HL-60 (cell line): ENCODE results near the gene SEPTIN12.

Experiments used
- DNase-seq, 2 experiments: peaks; one replicate each; pipeline ENCODE4 v3.0.0-alpha.2; 2010 to 2020; ENCODE audit warnings: low read depth in 1 of 2, low spot score in 1 of 2
- H3K27ac ChIP-seq: fragments of 250-450 bp; sonication (Bioruptor Pico); replicated peaks from 2 replicates; pipeline ENCODE4 v1.5.1; 2020; ENCODE audit warnings: mild to moderate bottlenecking, moderate library complexity
- H3K27me3 ChIP-seq: fragments of 250-450 bp; sonication (Bioruptor Pico); 2 replicates; pipeline ENCODE4 v1.5.1; 2021; ENCODE audit warnings: mild to moderate bottlenecking, moderate library complexity; ENCODE audit not compliant: insufficient read depth, poor library complexity, severe bottlenecking
- H3K4me3 ChIP-seq: replicated peaks from 2 replicates; pipeline ENCODE4 v1.5.1; 2011; ENCODE audit warnings: mild to moderate bottlenecking, control low read depth, low read length; ENCODE audit not compliant: insufficient read depth
- CTCF ChIP-seq: IDR thresholded peaks from one replicate; pipeline ENCODE4 v1.5.1; 2011; ENCODE audit warnings: low read length, control low read depth, inconsistent platforms; ENCODE audit not compliant: insufficient read depth
- GABPA ChIP-seq: IDR thresholded peaks from 2 replicates; pipeline ENCODE4 v1.6.1; 2012; ENCODE audit warnings: low read depth
- POLR2AphosphoS5 ChIP-seq: IDR thresholded peaks from 2 replicates; pipeline ENCODE4 v1.6.1; 2012; ENCODE audit warnings: low read depth
- REST ChIP-seq: IDR thresholded peaks from 2 replicates; pipeline ENCODE4 v1.6.1; 2012; ENCODE audit warnings: low read depth; ENCODE audit not compliant: insufficient replicate concordance
- SPI1 ChIP-seq: IDR thresholded peaks from 2 replicates; pipeline ENCODE4 v1.6.1; 2012; ENCODE audit warnings: low read depth, mild to moderate bottlenecking, borderline replicate concordance

SEPTIN12 gene

GRCh38 chr16:4798456-4798855 is 10.3 kb upstream of the SEPTIN12 start:
- no peaks in the 10 kb centered on the region for H3K27me3 ChIP-seq
- no peak for DNase-seq
- no peak overlapping the region for H3K27ac ChIP-seq
- no peak overlapping the region for H3K4me3 ChIP-seq
- no peak for TF ChIP-seq CTCF
- TF ChIP-seq SPI1, result no peak
- no peak for TF ChIP-seq POLR2AphosphoS5
- TF ChIP-seq REST, result no peak
- TF ChIP-seq GABPA, result no peak

- H3K27ac ChIP-seq, result no peak overlapping the region
- H3K4me3 ChIP-seq, result no peak overlapping the region
- TF ChIP-seq CTCF (no peak), POLR2AphosphoS5 (no peak), REST (no peak), SPI1 (no peak), GABPA (no peak)
- no peak for DNase-seq
- H3K27me3 ChIP-seq, result no peaks in the 10 kb centered on the region
Observed at GRCh38 chr16:4797805-4798252, 9.7 kb upstream of the SEPTIN12 start.

GRCh38 chr16:4796982-4797804 is 9.0 kb upstream of the SEPTIN12 start:
- H3K27ac ChIP-seq, result no peak overlapping the region
- no peak overlapping the region for H3K4me3 ChIP-seq
- TF ChIP-seq REST (no peak), GABPA (no peak), POLR2AphosphoS5 (no peak), SPI1 (no peak), CTCF (no peak)
- DNase-seq, result no peak
- no peaks in the 10 kb centered on the region for H3K27me3 ChIP-seq
